HG02973 (cell line): ENCODE results near the gene FLT1.

Experiments used
- ATAC-seq: cut with Tn5 transposase; IDR thresholded peaks from one replicate; pipeline ENCODE4 v1.9.1; 2021; ENCODE audit warnings: moderate library complexity; ENCODE audit not compliant: unreplicated experiment

The FLT1 gene

DNA sequence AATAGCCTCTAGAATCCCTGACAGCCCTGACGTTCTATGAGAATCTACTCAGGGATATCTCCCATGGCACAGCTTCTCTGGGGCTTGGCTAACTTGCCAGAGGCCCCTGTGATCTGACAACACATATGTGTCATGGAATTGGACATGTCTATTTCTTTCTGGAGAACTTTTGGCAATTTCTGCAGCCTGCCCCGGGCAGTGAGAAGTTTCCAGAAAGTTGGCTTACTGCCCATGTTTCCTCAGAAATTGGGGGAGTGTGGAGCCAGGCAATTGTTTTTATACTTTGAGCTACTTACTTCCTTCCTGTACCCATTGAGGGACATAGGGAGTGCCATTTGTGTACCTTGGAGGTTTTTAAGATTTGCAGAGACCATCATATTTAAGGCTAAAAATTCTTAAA lies 98.9 kb downstream of the FLT1 start:
- no peak for ATAC-seq

DNA sequence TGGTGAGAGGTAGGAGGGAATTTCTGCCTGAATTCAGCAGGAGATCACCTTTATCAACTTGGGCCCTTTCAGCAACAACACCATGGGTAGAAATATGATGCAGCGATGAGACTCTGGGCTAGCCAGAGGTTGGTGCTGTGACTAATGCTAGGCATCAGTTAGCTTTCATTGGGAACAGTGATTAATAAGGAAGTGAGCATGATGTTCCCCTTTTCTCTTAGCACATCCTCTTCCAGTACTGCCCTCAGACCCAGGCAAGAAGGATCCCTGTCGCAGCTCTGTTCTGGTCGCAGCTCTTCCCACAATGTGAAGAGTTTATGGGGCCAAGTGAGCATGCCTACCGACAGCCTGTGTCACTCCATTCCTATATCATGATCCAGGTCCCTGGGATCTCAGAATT lies 100.5 kb downstream of the FLT1 start:
- ATAC-seq = no peak

DNA sequence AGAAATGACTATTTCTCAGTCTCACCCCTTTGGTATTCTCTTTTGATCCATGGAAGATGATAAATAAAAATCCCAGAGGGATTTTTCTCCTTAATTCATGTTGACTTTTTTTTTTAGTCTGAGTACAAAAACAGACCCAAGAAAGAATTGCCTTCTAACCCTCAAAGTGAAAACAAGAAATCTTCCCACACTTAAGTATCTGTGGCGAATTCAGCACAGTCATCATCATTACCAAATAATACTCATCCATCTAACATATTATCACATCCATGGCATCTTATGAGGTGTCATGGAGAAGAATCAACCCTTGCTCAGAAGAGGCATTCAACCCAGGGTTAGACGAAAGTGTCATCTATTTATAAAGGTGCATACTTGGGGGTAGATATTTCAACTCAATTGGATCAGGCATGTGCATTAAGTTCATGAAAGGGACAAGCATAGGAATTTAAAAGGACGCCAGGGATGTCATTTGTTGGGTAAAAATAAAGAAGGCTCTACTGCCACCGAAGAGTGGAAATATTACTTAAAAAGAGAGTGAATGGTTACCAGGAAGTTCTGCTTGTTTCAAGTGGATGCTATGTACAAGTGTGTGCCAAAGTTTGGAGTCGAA lies 101.9 kb downstream of the FLT1 start:
- ATAC-seq = no peak

DNA sequence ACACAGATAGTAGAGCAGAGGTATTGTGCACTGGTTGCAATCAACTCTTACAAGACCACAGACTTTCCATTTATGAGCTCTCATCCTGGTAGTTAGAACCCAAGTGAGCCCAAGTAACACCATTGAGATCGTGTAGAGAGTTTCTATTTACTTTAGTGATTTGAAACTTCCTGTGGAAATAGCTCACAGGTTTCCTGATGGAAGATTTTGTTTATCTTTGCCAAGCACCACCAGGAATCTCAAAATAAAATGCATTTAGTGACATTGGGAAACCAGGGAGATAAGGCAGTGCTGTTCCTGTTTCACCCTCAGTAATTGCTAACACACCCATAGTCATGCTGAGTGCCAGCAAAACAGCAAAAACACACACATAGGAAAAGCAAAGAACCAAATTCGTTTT lies 102.5 kb downstream of the FLT1 start:
- ATAC-seq = no peak

DNA sequence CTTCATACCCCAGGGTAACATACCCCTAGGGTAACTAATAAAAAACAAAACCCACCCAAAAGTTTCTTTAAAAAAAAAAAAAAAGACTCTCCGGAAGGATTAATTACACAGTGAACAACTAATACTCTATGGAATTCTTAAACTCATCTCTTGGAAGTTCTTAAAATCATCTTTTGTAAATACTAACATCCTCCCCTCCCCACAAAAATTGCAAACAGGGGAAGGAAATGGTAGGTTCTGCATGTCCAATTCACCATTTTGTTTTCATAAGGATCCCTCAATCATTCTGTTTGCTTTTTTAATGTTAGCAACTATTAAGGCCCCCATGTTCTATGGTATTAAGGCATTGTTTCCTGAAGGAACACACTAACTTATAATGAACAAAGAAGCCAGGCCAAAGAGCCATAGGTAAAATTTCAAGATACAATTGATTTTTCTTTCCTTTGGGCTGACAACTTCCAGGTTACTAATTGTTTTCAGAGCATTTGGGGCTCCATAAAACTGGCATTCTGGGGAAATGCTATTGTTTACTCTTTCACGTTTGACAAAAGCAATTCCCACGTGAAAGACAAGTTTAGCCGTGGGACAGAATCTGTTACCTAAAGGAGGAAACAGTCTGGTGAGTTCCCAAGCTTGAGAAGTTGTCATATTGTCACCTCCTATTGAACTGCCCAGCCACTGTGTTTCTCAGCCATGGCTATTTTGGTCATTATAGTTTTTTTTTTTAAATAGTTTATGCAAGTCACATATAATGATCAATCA lies 107.0 kb downstream of the FLT1 start:
- ATAC-seq = no peak

DNA sequence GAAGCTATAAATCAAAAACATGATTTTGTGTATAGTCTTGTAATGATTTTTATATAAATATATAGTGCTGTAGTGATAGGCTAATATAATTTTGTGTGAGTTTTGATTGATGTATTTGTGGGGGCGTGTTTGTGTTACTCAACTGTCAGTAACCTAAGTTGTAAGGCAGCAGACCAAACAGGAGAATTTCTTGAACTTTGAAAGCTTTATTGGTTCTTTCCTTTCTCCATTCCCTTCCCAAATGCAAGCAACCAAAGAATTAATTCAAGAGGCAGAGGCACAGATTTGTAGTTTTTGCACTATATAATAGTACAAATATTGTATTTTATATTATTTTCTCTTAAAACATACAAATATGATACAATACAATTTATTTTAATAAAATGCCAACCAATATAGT lies 109.6 kb downstream of the FLT1 start:
- no peak for ATAC-seq

DNA sequence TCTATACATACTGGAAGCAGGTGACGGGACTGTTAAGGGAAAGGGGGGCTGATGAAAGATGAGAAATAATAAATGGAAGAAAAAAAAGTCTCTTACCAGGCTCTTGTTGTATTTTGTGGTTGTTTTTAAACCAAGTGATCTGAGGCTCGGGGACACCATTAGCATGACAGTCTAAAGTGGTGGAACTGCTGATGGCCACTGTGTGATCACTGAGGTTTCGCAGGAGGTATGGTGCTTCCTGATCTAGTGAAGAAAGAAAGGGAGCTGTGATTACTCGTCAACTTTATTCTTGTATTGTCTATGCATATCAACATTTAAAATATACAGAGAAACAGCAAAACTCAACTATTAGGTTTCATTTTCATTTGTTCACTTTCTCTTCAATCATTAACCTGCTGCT lies 110.1 kb downstream of the FLT1 start:
- ATAC-seq = no peak

DNA sequence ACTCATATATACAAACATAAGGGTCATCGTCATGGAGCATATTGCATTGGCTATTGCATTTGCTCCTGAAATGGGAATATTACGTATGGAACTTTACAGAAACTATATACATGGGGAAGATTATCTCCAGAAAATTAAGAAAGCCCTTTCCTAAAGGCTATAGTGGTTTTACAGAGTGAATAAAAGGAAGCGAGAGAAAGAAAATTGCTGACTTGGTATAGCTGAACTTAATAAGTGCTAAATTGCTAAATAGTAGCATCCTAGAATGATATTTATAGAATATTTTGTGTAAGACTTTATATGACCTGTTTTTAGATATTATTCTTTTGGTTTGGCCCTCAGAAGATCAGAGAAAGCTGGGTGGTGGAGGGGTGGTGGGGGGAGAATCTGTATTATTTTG lies 114.6 kb downstream of the FLT1 start:
- ATAC-seq = no peak

DNA sequence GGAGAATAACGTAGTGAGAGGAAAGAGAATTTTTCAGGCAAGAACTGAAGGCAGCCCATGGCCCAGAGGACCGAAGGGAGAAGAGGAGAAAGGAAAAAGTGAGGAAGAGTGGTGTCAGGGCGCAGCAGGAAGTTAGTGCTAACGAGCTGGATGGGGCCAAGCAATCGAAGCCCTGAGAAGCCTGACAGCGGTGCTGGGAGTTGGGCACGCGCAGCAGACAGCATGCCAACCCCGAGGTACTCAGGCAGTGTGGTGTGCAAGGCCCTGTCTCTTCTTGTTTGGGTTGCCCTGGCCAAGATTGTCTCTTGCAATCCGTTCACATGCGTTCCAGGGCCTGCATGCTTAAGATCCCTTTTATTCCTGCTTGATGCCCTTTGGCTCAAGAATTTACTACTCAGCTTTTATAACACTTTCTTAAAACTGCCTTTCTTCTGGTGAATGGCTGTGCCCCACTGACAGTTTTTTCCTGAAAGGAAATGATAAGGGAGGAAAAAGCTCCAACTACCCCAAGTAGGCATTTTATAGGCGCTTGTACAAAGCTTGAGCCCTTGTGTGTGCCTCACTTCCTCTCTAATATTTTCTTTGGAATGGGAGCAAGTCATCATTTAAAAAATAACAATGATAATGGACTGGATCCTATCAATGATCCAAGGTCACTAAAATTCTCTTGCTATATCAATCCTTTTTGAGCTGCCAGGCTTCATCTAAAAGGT lies 115.4 kb downstream of the FLT1 start:
- no peak for ATAC-seq

DNA sequence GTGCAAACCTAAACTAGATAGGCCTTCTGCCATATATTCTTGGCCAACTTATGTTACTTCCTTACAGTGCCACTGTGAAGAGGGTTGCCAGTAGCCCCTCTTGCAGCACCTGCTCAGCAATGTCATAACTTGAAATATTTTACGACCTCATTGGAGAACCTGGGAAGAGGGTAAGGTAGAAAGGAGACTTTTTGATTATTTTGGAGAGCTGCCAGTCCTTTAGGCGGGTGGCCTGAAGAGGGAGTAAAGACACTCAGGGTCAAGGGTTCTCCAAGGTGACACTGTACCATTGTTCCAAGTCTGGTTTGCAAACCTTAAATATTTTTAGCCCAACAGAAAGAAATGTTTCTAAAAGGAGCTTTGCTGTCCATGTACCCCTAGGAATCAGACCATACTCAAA lies 118.3 kb downstream of the FLT1 start:
- ATAC-seq = no peak

DNA sequence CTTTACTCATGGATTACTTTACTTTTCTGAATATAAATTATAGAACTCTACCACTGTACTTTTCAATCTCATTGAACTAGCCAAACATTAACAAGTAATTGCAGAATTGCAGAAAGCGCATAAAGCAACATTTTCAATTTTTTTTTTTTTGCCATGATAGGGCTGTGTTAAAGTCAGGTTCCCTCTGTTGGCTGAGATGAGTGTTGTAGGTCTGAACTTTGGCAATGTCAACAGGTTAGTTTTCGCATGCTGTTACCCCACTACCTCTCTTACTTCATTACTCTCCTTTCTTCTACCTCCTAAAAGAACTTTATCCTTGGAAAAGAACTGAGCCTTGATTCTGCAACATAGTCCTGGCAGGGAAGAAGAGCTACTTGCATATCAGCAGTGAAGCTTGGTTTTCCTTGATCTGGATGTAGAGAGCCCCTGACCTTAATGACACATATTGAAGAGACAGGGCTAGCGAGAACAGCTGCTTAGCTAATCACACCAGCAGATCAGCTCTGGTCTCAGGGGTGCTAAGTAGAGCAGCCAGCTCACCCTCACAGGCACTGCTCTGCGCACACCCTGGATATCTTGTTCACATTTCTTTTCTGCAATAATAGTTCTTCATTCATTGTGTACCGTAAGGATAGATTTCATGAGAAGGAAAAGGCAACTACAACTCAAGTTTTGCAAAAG lies 119.5 kb downstream of the FLT1 start:
- no peak for ATAC-seq

DNA sequence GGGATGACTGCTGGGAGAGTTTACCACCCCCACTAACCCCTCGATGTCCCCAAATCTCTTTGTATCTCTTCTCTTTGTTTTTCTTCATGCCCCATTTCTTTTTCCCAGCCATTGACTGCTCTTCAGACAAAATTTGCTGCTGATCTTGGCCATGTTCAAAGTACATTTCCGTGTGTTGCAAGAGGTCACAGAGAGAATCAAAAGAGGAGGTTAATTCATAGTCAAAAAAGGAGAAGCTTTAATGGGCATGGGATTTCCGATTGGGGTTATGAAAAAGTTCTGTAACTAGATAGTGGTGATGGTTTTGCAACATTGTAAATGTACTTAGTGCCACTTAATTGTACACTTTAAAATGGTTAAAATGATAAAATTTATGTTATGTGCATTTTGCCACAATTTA lies 121.1 kb downstream of the FLT1 start:
- ATAC-seq = no peak

DNA sequence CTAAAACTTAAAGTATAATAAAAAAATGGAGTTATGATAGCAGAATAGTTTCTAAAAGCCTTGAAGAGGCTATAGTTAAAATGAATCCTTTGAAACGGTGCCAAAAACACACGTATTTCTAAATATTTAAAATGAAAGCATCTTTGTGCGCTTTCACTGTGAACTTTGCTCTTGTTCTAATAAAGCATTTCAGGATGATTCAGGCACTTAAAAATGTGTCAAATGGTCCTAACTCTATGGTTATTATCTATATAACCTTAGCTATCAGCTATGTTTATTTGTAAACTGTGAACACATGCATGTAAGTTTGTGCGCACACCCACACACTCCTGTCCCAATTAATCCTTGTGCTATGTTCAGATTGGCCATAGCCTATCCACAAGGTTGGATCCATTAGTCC lies 124.5 kb downstream of the FLT1 start:
- ATAC-seq = no peak

DNA sequence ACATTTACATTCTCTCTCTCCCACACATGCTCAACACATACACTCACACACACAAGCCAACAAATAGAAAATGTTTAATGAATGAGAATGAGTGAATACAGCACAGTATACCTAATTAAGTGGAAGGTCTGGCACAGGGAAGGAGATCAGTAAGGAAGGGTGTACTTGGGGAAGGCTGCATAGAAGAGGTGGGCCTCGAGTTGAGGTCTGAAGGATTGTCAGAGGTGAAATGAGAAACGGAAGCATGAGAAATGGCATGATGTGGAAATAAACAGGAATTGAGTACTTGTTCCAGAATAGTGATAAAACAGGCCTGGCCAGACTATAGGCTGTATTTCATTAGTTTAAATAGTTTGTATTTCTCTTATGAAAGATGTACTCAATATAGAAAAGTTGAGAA lies 136.2 kb downstream of the FLT1 start:
- no peak for ATAC-seq

DNA sequence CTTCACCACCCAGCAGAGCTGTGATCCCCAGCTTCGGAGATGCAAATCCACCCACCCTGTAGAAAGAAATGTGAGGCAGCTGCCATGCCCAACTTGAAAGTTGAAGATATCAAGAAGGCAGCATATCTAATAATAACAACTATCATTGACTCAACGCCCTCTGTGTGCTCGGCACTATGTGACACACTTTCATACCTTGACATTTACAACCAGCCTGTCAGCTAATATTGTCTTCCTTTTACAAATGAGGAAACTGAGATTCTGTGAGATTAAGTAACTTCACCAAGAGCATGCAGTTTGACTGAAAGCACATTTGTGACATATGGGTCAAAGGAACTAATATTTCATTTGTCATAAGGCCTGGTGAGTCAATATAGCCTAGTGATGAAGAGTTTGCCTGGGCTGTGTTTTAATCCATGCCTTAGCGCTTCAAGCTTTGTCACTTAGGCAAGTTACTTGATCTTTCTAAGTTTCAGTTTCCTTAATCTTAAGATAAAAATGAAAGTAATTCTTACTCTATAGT lies 137.0 kb downstream of the FLT1 start:
- no peak for ATAC-seq

DNA sequence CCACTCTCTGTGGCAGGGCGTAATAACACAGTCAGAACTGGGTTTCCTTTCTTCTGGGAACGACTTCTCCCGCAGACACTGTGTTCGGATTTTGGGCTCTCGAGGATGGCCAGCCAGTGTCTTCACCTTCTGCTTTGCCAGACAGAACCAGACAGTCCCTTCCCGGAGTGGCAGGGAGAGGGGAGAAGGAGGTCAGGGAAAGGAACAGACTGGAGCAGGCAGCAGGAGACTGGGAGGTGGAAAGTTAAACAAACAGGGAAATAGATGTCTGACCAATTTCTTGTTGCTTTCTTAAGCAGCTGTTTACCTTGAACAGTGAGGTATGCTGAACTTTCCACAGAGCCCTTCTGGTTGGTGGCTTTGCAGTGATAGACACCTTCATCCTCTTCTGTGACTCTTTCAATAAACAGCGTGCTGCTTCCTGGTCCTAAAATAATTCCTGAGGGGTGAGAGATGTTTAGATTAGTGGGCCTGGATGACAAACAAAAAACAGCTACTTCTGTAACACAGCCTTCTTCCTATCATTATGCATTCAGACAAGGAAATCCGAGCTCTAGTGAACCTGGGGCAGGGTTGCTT lies 137.6 kb downstream of the FLT1 start:
- no peak for ATAC-seq

DNA sequence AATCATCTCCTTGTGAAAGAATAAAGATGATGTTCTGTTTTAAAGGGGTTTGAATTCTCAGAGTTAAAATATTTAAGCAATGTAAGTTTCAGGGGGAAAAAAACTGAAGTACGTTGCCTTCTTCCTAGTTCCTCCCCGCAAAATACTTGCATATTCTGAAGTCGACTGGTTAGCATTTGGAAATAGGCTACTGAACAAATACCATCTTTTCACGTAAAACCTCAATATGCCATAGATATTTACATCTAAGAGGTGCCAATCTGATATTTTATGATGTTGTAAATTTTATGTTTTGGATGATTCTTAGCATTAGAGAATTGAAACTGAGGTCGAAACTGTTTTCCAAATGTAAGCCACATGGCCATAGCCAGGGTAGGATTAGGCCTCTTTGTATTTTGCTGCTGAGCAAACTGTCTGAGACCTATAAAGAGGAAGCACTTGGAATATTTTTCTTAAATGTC lies 138.3 kb downstream of the FLT1 start:
- ATAC-seq = no peak

DNA sequence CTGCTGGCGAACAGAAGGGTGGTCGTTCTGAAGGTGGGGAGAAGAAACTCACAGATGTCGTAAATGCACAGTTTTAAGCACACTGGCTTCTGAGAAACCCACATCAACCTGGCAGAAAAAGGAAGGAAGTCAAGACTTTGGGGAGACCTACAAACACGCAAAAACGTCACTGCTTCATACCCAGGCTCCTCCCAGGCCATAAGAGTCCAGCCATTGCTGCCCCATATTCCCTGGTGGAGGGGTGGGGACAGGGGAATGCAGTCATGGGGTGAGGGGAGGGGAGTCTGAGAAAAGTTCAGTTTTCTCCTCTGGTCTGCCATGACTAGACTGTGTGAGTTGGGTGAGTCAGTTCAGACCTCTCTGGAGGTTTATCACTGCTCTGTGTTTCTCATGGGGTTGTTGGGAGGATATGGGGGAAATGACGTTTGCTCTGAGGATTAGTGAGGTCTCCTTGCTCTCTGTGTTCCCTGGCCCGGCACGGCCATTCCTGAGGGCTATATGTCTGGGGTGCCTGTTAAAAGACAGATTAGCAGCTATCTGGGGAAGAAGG lies 139.0 kb downstream of the FLT1 start:
- ATAC-seq = no peak

DNA sequence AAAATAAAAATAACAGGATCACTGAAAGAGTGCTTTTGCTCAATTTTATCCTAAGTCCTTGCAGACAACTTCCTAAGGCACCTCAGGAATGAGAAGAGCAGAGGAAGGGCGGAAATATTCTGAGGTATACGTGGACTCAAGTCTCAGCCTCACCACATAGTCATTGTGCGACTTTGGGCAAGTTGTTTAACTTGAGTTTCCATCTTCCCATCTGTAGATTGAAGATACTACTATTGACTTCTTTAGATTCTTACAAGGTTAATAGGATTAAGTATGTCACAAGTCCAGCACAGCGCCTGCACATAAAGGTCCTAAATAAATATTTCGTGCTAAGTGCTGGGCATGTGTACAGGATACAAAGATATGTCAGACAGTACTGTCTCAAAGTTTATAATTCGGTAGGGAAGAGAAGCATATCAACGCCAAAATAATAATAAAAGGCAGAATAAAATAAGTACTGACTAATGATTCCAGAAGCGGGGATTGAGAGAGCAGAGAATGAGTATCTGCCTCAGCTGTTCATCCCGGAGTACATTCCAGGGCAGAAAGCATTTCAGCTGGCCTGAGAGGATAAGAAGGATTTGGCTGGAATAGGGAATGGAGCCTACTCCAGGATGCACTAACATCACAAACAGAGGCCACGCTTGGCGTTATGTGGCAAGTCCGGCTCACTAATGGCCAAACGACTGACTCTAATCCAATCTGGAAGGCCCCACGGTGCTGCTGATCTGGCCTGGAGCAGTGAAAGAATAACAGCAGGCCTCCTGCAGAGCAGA lies 139.7 kb downstream of the FLT1 start:
- ATAC-seq = no peak

DNA sequence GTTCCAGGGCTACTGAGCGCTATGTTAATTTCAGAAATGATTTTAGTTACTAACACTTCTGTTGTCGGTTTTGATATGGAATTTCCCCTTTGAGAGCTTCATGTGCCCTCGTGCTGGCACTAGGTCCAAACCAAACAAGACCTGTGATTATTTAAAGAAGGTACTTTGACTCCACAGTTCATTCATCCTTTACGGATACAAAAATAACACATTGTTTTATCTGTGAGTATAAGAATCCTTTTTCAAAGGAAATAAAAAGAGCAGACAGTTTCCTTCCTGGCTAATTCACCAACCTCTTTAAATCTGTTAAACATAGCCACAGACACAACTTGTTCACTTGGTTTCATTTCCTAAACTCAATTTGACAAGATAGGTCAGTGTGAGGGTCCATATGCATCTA lies 141.2 kb downstream of the FLT1 start:
- ATAC-seq = no peak
